NCI-H510A treated with DMSO at 0.1 percent for 48 hours (cell line): ENCODE results near the gene TMPRSS4.

Experiments used
- DNase-seq: peaks from one replicate; lab custom pipeline; 2025; lab: John Stamatoyannopoulos, UW

Gene TMPRSS4

DNA sequence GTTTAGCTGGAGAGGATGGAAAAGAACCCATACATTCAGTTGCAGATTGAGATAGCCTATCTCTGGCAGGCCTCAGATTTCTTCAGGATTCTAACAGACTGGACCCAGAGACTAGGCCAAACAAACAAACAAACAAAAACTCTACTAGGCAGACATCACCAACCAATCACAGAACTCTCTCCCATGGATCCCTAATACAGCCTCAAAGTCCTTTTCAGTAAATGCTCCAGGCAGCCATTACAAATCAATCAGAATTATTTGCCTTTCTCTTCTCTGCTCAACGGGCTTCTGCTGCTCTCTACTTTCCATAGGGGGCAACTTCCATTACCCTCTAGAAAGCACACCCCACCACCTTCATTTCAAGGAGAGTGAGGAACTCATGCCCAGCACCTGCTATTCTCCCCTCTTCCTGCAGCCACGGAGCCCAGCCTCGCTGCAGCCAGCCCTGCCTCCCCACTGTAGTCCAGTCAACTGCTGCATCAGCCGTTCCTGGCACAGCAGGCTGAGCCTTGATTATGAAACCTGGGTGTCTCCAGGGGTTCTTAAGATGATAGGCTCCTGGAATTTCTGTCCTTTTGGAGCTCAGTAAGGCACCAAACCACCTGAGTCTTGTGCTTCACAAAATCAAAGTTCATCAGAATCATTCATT lies 28.9 kb downstream of the TMPRSS4 start:
- DNase-seq: no peak

DNA sequence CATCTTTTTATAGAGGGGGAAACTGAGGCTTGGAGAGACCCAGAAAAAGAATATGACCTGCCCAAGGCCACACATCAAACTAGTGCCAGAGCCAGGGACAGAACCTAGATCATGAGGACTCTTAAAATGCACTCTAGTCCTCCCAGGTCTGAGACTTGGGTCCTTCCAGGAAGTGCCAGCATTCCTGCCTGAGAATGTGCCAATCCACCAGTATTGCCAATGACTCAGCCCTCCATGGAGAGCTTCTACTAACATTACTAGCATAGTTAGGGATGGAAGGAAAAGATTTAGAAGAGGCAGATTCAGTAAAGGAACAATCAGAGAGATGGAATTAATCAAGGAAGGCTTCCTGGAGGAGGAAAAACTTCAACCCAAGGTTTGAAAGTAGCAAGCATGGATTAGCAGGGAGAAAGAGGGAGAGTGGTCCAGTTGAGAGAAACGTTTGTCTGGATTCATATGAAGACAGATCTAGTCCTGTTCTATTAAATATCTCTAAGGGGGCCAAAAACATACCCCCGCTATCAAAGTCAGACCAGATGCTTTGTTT lies 30.0 kb downstream of the TMPRSS4 start:
- DNase-seq: no peak

DNA sequence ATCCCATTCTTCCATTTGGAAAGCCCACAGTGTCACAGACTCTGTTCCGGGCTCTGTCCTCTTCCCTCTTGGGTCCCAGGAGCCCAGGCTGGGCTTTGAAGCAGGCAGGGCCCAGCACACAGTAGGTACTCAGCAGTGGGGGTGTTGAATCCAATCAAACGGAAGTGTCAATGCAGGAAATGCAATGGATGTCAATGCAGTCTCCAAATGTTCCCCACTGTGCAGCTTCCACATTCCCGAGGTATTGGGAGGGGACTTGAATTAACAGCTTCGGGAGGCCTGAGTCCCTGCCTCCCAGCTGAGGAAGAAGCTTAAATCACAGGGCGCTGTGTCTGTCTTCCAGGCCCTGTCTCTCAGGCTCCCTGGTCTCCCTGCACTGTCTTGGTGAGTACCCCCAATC lies 31.6 kb downstream of the TMPRSS4 start:
- no peak for DNase-seq

DNA sequence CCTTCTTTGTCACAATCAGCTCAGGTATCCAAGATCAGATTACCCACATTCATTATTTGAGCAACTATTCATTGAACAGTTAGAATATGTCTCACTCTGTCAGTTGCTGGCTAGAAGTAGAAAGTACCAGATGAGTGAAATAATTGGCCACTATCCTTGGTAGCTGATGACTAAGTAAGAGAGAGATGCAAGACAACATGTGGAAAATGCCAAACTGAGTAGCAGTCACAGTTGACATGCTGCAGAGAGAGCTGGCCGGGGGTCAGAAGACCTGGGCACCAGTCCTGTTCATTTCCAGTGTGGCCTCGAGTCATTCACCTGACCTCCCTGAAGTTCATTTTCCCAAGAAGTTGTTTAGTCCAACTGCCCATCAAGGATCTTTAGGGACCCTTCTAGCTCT lies 32.4 kb downstream of the TMPRSS4 start:
- DNase-seq: no peak

DNA sequence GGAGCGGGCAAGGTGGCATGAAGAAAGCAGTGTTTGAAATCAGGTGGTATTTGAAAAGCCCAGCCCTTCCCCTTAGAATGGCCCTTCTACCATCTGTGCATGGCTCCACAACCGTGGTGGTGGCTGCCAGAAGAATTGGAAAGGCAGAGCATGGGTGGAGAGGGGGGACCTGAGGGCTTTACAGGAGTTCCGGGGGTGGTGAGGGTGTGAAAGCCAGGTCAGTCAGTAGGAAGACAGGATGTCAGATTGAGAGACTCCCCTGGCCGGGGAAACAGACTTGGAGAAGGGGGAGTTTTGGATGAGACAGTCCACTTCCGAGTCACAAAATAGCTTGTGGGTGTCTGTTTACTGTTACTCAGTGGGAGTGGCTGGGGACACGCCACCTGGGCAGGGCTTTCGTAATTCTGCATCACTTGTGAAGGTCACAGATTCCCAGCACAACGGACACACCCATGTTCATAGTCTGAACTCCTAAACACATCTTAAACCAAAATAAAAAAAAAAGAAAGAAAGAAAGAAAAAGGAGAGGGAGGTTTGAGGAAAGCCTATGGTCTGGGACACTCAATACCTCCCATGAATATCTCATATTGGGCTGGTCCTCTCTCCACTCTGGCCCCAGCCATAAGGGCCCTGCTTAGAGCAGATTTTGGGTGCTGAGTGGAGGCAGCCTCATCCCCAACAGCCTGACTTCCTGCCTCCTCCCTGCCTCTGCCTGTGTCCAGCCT lies 34.3 kb downstream of the TMPRSS4 start:
- DNase-seq: no peak

DNA sequence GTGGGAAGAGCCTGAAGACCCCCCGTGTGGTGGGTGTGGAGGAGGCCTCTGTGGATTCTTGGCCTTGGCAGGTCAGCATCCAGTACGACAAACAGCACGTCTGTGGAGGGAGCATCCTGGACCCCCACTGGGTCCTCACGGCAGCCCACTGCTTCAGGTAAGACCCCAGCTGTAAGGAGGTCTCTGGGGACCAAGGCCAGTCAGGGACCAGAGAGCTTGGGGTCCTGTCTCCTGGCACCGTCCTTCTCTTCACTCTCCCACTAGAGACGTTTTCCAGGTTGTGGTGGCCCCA lies 34.8 kb downstream of the TMPRSS4 start:
- DNase-seq: no peak

DNA sequence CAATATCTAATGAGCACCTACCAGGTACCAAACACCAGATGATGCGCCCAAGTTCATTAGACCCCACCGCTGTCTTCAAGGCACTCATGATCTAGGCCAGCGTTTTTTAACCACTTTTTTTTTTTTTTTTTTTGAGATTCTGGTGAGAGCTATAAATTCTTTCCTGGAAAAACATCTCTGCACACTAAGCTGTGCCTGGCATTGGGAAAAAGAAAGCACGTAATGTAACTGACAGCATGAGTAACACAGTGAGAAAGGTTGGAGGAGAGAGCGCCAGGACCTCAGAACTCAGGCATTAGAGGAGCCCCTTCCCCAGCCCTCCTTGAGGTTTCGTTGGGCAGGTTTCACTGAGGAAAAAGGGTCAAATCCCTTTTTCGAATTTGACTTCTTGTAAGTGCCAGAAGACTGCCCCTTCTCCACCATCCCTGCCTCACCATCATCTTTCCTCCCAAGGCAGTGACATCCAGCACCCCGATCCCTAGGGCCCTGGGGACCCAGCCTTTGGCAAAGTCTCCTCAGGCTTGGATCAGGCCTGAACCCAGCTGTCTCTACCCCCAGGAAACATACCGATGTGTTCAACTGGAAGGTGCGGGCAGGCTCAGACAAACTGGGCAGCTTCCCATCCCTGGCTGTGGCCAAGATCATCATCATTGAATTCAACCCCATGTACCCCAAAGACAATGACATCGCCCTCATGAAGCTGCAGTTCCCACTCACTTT lies 36.0 kb downstream of the TMPRSS4 start:
- no peak for DNase-seq

DNA sequence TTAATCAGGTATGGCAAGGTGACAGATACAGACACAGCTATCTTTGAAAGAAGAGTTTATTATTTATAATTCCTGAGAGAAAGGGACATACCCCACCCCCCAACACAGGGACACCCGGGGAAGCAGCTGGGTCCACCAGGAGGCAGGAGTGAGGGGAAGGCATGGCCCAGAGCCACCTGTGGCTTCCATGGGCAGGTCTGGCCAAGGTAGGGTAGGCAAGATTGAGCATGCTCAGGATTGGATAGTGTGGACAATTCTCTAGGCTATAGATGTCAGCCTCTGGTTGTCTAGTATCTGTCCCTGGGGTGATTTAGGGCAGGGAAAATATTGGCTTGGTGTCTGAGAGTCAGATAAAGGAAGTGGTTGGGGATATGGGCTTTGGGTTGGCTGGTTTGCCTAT lies 37.4 kb downstream of the TMPRSS4 start:
- DNase-seq: no peak

DNA sequence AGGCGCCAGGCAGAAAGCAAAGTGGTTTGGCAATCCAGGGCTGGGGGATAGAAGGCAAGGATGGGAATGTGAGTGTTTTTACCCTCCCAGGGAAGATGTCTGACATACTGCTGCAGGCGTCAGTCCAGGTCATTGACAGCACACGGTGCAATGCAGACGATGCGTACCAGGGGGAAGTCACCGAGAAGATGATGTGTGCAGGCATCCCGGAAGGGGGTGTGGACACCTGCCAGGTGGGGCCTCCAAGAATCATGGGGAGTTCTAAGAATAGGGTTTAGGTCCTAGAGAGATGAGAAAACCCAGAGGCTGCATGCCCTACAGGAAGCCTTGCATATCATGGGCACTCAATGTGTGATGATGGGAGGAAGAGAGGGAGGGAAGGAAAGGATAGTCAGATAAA lies 38.2 kb downstream of the TMPRSS4 start:
- DNase-seq: no peak

DNA sequence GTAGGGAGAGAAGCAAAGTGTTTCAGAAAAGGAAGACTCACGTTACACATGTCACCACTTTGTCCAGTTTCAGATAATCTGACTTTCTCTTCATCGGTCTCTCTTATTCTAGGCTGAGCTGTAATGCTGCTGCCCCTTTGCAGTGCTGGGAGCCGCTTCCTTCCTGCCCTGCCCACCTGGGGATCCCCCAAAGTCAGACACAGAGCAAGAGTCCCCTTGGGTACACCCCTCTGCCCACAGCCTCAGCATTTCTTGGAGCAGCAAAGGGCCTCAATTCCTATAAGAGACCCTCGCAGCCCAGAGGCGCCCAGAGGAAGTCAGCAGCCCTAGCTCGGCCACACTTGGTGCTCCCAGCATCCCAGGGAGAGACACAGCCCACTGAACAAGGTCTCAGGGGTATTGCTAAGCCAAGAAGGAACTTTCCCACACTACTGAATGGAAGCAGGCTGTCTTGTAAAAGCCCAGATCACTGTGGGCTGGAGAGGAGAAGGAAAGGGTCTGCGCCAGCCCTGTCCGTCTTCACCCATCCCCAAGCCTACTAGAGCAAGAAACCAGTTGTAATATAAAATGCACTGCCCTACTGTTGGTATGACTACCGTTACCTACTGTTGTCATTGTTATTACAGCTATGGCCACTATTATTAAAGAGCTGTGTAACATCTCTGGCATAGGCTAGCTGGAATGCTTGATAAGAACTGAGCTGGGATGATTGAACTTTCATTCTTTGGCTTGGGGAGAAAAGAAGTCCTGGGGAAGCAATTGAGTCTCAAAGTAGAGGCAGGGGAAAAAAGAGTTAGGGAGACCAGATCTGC lies 41.1 kb downstream of the TMPRSS4 start:
- DNase-seq: no peak

DNA sequence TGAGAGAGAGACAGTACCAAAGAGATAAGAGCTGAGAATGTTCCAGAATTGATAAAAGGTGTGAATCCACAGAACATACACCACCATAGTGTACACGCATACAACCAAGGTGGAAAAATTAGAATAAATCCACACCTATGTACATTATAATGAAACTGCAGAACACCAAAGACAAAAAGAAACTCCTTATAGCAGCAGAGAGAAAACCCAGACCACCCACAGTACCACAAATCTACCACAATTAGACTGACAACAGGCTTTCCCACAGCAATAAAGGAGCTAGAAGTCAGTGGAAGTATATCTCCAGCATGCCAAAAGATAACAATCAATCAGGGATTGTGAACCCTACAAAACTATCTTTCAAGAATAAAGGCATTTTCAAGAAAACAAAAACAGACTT lies 43.9 kb downstream of the TMPRSS4 start:
- DNase-seq: no peak

DNA sequence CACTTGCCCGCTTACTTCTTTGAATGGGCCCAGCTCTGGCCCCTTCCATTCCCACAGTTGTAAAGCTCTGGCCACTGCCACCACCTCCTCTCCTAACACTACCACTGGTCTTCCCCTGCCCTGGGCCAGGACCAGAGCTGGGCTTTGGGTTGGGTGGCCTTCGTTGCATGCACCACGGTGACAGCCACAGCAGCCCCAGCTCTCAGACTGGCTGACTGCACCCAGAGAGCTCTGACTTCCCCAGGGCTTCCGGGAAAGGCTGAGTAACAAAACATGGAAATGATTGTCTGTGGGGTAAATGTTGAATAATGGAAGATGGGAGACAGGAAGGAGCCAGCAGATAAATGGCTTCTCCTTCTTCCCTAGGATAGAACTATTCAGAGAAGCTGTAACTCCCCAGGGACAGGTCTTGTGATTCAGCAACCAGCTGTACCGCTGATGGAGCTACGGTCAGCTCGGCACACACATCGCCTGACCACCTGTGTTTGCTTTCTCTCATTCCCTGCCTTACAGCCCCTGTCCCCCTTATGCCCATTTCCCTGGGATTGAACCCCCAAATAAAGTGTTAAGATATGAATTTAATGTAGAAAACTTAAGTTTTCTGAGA lies 48.2 kb downstream of the TMPRSS4 start:
- DNase-seq: no peak

DNA sequence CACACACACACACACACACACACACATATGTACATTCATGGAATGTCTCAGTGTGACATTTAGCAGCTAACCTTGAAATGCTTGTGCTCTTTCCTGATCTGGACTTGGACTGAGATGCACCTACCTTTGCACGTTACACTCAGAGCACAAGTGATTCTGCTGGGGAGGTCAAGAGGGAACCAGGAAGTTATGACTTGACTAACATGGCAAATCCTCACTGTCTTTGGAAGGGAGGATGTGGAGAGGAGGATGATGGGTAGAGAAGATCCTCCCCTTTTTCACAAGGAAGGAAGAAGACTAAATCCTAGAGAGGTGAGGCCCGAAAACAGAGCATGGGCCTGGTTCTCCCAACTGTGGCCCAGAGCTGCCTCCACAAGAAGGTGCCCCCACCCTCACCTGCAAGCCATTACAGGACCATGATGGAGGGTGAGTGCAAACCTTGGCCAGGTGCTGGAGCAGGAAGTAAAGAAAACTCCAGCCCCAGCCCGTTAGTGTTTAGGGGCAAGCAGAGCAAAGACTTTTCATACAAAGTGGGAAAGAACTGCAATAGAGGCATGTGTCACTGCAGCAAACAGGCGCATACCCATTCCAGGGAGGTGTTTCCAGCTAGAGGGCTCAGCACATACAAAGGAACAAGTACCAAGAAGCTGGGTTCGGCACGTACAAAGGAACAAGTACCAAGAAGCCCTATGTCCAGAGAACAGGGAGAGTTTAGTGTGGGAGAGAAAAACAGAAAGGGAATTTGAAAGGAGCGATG lies 49.4 kb downstream of the TMPRSS4 start:
- no peak for DNase-seq

DNA sequence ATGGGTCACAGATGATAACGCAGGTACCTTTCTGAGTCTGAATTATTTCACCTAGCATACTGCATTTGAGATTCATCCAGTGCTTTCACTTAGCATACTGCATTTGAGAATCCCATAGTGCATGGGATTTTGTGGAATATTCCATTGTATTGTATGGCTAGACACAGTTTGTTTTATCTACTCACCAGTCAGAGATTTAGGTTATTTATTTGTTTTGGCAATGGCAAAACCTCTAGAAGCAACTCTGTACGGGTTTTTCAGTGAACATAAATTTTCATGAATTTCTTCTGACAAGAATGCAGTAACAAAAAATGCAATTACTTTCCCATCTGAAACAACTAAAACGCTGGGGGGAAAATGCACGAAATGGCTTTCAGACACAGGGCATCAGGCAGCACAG lies 51.4 kb downstream of the TMPRSS4 start:
- DNase-seq: no peak

DNA sequence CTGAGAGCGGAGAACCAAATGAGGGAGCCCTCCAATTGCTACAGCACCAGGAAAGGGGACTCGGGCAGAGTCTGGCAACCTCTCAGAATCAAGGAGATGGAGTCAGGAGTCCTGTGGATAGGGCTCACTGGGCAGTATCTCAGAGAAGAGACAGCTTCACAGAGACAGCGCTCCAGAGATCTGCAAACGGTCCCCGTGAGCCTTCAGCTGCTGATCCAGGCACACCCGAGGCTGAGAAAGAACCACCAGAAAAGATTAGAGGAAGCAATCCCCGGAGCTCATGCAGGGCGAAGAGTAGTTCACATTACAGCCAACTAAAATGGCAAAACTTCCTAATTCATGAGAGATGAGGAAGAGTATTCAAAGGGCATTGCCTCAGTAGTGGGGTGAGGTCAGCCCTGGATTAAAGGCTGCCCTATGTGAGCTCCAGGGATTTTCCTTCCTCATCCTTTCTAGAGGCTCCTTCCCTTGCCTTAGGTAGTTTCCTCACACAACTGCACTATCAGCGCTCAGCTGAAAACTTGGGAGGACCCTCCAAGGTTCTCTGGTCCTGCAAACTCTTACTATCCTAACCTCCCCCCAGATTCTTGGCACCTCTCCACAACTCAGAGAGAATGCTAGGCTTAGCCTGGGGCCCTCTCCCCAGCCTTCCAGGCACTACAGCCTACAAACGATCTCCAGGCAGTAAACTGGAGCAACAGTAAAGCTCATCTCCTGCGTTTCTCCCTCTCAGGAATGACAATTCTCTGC lies 52.0 kb downstream of the TMPRSS4 start:
- DNase-seq: no peak

DNA sequence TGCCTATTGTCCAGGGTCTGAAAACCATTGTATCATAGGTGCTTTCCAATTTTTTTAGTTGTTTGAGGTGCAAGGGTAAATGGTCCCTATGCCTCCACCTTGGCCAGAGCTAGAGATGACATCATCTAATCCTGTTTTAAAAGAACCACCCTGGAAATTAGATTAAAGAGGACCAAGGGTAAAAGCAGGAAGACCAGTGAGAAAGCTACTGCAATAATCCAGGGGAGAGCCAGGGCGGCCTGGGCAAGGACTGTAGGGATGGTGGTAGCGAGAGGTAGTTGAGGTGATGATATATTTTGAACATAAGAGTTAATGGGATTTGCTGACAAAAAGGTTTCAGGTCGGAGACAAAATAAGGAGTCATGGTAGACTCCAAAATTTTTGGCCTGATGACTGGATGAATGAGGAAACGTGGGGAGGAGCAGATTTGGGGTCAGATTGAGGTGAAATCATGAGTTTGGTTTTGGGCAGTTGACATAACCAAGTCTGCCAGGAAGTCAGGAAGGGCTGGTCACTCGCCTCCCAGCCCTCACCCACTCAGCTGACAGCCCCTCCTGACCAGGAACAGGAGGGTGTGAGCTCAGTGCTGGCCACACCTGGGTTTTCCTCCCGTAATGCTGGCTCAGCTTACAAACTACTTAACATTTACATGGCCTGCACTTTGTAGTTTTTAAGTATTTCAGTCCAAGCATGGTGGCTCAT lies 52.7 kb downstream of the TMPRSS4 start:
- DNase-seq: no peak

DNA sequence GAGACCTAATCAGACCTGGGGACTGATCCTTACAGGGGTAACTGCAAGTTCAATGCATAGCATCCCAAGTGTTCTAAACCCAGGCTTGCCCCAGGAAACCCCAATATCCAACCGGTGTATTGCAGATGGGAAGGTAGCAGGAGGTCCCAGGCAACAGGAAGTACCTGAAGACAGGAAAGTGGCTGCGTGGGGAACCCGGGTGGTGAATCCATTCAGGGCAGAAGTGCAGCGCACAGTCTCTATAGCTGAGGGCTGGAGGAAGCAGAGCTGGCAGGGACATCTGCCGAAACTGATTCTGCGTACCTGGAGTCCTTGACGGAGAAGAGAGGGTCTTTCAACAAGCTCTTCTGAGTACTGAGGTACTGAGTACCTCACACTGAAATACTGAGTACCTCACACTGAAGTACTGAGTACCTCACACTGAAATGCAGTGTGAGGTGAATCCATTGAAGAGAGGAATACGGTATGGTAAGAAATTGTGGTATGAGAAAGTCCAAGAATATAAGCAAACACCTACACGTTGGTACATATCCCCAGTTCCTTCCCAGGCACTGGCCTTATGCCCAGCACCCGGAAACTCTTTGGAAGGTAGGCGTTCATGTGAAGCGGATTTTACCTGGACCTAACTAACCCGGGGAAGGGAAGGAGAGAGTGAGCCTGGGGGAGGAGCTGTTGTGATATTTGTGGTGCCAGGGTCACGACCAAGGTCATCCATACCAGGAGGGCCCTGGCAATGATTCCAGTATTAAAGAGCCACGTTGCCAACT lies 55.7 kb downstream of the TMPRSS4 start:
- DNase-seq: no peak

DNA sequence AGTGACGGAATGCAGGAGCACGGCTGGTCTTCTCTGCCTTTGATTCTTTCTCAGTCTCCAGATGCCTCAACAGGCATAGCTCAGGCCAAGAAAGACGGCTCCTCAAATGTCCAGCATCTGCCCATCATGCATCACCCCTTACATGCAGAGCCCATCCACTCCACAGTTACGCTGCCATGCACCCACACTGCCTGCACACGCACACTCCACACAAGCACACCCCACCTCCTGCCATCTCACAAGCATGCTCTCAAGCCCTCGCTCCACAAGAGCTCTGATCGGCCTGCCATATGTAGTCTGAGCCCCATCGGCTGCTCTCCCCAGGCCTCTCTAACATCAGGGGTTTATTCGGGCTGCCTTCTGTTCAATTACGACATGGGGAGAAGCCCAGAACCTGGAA lies 56.9 kb downstream of the TMPRSS4 start:
- DNase-seq: no peak
